CD8-positive, alpha-beta memory T cell (primary cell): ENCODE results near the gene ROPN1L. TPM values are rescaled to one million over a fixed set of nuclear protein-coding genes. Genes with fewer than 3 reads are reported as not detected.

Experiments
- CTCF ChIA-PET: fragments of 350-600 bp; sonication (Branson Sonifier 250); formaldehyde crosslinking; loops from one replicate; lab custom pipeline; 2021; ENCODE audit warnings: antibody characterized with exemption; lab: Charles Lee
- POLR2A ChIA-PET: fragments of 350-600 bp; sonication (Branson Sonifier 250); formaldehyde crosslinking; loops from one replicate; lab custom pipeline; 2021; ENCODE audit warnings: antibody characterized with exemption; lab: Charles Lee
- DNase-seq, 5 donors: peaks; one replicate each; pipeline versions ENCODE4 v3.0.0 to v3.0.0-alpha.2; 2020 to 2022; ENCODE audit warnings: mixed read lengths in 1 of 5
- H3K27ac ChIP-seq: one replicate; pipeline ENCODE4 v1.7.0; 2013; ENCODE audit warnings: low read depth, mild to moderate bottlenecking, low read length, moderate library complexity
- H3K27me3 ChIP-seq: 2 replicates; pipeline ENCODE4 v1.7.0; 2013; ENCODE audit warnings: low read length, mild to moderate bottlenecking; ENCODE audit not compliant: insufficient read depth, poor library complexity, severe bottlenecking
- H3K36me3 ChIP-seq: 2 replicates; pipeline ENCODE4 v1.7.0; 2013; ENCODE audit warnings: mild to moderate bottlenecking, low read length, moderate library complexity; ENCODE audit not compliant: insufficient read depth
- H3K4me1 ChIP-seq: 2 replicates; pipeline ENCODE4 v1.7.0; 2013; ENCODE audit warnings: mild to moderate bottlenecking, low read length, moderate library complexity; ENCODE audit not compliant: insufficient read depth
- H3K4me3 ChIP-seq: 2 replicates; pipeline ENCODE4 v1.7.0; 2013; ENCODE audit warnings: mild to moderate bottlenecking, low read length
- H3K9me3 ChIP-seq: 2 replicates; pipeline ENCODE4 v1.7.0; 2013; ENCODE audit warnings: mild to moderate bottlenecking, low read length
- H3K27ac Mint-ChIP-seq, 8 donors: one replicate each; pipeline ENCODE4 v1.8.0; 2020 to 2021; ENCODE audit warnings: mixed read lengths in 8 of 8, mild to moderate bottlenecking in 6 of 8, inconsistent platforms in 3 of 8, moderate library complexity in 3 of 8
- H3K27me3 Mint-ChIP-seq, 2 donors: one replicate each; pipeline ENCODE4 v1.8.0; 2020 to 2021; ENCODE audit warnings: mixed read lengths in 2 of 2, mild to moderate bottlenecking in 1 of 2, moderate library complexity in 1 of 2
- H3K36me3 Mint-ChIP-seq, 3 donors: one replicate each; pipeline ENCODE4 v1.8.0; 2020 to 2021; ENCODE audit warnings: mixed read lengths in 3 of 3, inconsistent platforms in 1 of 3, mild to moderate bottlenecking in 1 of 3
- H3K4me1 Mint-ChIP-seq, 3 donors: one replicate each; pipeline ENCODE4 v1.8.0; 2020 to 2021; ENCODE audit warnings: mixed read lengths in 3 of 3, inconsistent platforms in 1 of 3, mild to moderate bottlenecking in 1 of 3
- H3K4me3 Mint-ChIP-seq, 7 donors: one replicate each; pipeline ENCODE4 v1.8.0; 2020 to 2021; ENCODE audit warnings: mixed read lengths in 7 of 7, mild to moderate bottlenecking in 6 of 7, moderate library complexity in 4 of 7, inconsistent platforms in 2 of 7
- H3K9me3 Mint-ChIP-seq, 5 donors: one replicate each; pipeline ENCODE4 v1.8.0; 2020 to 2022; ENCODE audit warnings: mixed read lengths in 5 of 5, mild to moderate bottlenecking in 3 of 5, moderate library complexity in 2 of 5, inconsistent platforms in 1 of 5
- polyA plus RNA-seq: library from polyadenylated mRNA; unstranded; fragments of 300-500 nt; fragmentation: Illumina TruSeq; gene quantifications from one replicate; pipeline ENCODE4 v1.2.3, GENCODE V29; 2021
- total RNA-seq, 2 experiments: library from RNA; stranded (reverse); gene quantifications; one replicate each; pipeline ENCODE4 v1.2.3, GENCODE V29; 2021

Gene ROPN1L
- total and polyA plus RNA-seq, 3 experiments from 2014 or later, result 0.22 to 2.9 TPM; not detected in 1

DNA sequence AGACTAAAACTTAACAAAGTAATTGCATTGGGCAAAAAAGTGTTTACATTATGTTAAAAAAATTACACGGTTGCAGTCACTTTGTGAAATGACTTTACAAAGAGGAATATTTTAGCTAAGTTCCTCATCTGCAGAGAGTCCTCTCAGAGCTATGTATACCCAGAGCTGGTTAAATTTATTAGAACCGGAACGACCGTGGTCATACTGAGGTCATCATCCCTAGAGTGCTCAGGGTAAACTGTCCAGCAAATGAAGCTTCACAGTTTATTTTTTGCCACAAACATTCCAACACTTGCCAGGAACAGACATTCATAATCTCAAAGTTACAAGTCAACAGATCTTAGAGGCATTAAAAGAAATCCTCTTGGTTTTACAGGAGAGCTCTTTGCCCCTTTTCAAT, 897 bp downstream of the ROPN1L start:
- Histone ChIP-seq H3K36me3 (no peaks in the 10 kb centered on the region), H3K9me3 (no peaks in the 10 kb centered on the region), H3K27ac (no peak overlapping the region), H3K4me1 (peaks cover 55% of the 10 kb centered on the region), H3K4me3 (no peak overlapping the region), H3K27me3 (no peaks in the 10 kb centered on the region)
- no peak for DNase-seq
- H3K4me1 Mint-ChIP-seq, result peaks cover 42 to 65% (median 60%) of the 10 kb centered on the region in 3 donors
- H3K27ac Mint-ChIP-seq, result peak overlapping the region in 2 of 8 donors; percentile 31 to 43
- H3K9me3 Mint-ChIP-seq, result peaks cover 0 to 3% (median 0%) of the 10 kb centered on the region in 5 donors
- peak overlapping the region; percentile 59 to 88 (median 86) for H3K4me3 Mint-ChIP-seq
- ChIA-PET POLR2A (interaction anchor here (1.1 kb wide), 1 partner anchor 89 kb away, joined by 4 read pairs; the partner anchor contains the start of gene MARCHF6), CTCF (interaction anchor here (0.9 to 1.6 kb wide), 3 partner anchors 20 to 186 kb away, joined by 3 to 4 read pairs (median 4); no protein-coding TSS in a partner anchor)
- peaks cover 0 to 10% (median 5%) of the 10 kb centered on the region in 3 donors for H3K36me3 Mint-ChIP-seq
- H3K27me3 Mint-ChIP-seq, result no peaks in the 10 kb centered on the region

GRCh38 chr5:10445352-10445751, 3.7 kb downstream of the ROPN1L start:
- Mint-ChIP-seq H3K4me3 (peak overlapping the region; percentile 61 to 85 (median 74)), H3K4me1 (peaks cover 50 to 67% (median 57%) of the 10 kb centered on the region in 3 donors), H3K27ac (peak overlapping the region in 7 of 8 donors; percentile 1 to 66 (median 39)), H3K36me3 (peaks cover 0 to 10% (median 0%) of the 10 kb centered on the region in 3 donors), H3K27me3 (no peaks in the 10 kb centered on the region), H3K9me3 (peaks cover 0 to 3% (median 0%) of the 10 kb centered on the region in 5 donors)
- CTCF ChIA-PET, result interaction anchor here (2.5 kb wide), 1 partner anchor 182 kb away, joined by 7 read pairs; no protein-coding TSS in a partner anchor
- Histone ChIP-seq H3K4me3 (no peak overlapping the region), H3K36me3 (no peaks in the 10 kb centered on the region), H3K27me3 (no peaks in the 10 kb centered on the region), H3K27ac (no peak overlapping the region), H3K4me1 (peaks cover 55% of the 10 kb centered on the region), H3K9me3 (no peaks in the 10 kb centered on the region)
- POLR2A ChIA-PET, result no interaction called here
- peak in 2 of 5 donors; percentile 28 to 37 for DNase-seq

DNA sequence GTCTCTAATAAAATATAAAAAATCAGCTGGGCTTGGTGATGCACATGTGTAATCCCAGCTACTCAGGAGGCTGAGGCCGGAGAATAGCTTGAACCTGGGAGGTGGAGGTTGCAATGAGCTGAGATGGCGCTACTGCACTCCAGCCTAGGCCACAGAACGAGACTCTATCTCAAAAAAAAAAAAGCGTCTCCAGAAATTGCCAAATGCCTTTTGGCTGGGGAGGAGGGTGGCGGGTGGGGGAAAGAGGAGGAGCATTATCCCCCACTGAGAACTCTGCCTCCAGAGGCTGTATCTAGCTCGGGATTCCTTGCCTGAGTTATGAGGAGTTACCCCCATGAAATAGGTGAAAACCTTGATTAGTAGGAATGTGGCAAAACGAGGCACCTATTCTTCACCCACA, 4.8 kb downstream of the ROPN1L start:
- Mint-ChIP-seq H3K4me3 (peak overlapping the region in 4 of 7 donors; percentile 33 to 73 (median 54)), H3K4me1 (peaks cover 45 to 56% (median 46%) of the 10 kb centered on the region in 3 donors), H3K27ac (peak overlapping the region in 2 of 8 donors; percentile 25 to 50), H3K36me3 (peaks cover 0 to 10% (median 0%) of the 10 kb centered on the region in 3 donors), H3K9me3 (peaks cover 0 to 3% (median 0%) of the 10 kb centered on the region in 5 donors), H3K27me3 (no peaks in the 10 kb centered on the region)
- no peak overlapping the region for H3K27ac ChIP-seq
- no peaks in the 10 kb centered on the region for H3K27me3 ChIP-seq
- ChIA-PET CTCF (interaction anchor here (0.8 to 2.5 kb wide), 2 partner anchors 22 to 181 kb away, joined by 3 to 7 read pairs; no protein-coding TSS in a partner anchor), POLR2A (interaction anchor here (0.8 kb wide), 1 partner anchor 93 kb away, joined by 4 read pairs; the partner anchor contains the start of gene MARCHF6)
- no peaks in the 10 kb centered on the region for H3K9me3 ChIP-seq
- no peak overlapping the region for H3K4me3 ChIP-seq
- H3K36me3 ChIP-seq, result no peaks in the 10 kb centered on the region
- peaks cover 48% of the 10 kb centered on the region for H3K4me1 ChIP-seq
- no peak for DNase-seq

GRCh38 chr5:10447041-10447440, 5.4 kb downstream of the ROPN1L start:
- Mint-ChIP-seq H3K4me1 (peaks cover 44 to 56% (median 45%) of the 10 kb centered on the region in 3 donors), H3K9me3 (peaks cover 0 to 3% (median 0%) of the 10 kb centered on the region in 5 donors), H3K27ac (peak overlapping the region in 5 of 8 donors; percentile 3 to 54 (median 27)), H3K4me3 (peak overlapping the region in 3 of 7 donors; percentile 33 to 60 (median 49)), H3K27me3 (no peaks in the 10 kb centered on the region), H3K36me3 (peaks cover 0 to 10% (median 0%) of the 10 kb centered on the region in 3 donors)
- no peak overlapping the region for H3K4me3 ChIP-seq
- no peaks in the 10 kb centered on the region for H3K36me3 ChIP-seq
- ChIA-PET CTCF (interaction anchor here (2.5 kb wide), 1 partner anchor 181 kb away, joined by 7 read pairs; no protein-coding TSS in a partner anchor), POLR2A (interaction anchor here (0.8 kb wide), 1 partner anchor 94 kb away, joined by 4 read pairs; the partner anchor contains the start of gene MARCHF6)
- H3K4me1 ChIP-seq, result peaks cover 47% of the 10 kb centered on the region
- H3K27ac ChIP-seq, result no peak overlapping the region
- no peaks in the 10 kb centered on the region for H3K27me3 ChIP-seq
- no peak for DNase-seq
- no peaks in the 10 kb centered on the region for H3K9me3 ChIP-seq

- H3K4me3 ChIP-seq, result no peak overlapping the region
- H3K36me3 ChIP-seq, result no peaks in the 10 kb centered on the region
- ChIA-PET CTCF (no interaction called here), POLR2A (no interaction called here)
- Mint-ChIP-seq H3K9me3 (peaks cover 0 to 3% (median 0%) of the 10 kb centered on the region in 5 donors), H3K4me3 (no peak overlapping the region), H3K4me1 (peaks cover 30 to 48% (median 36%) of the 10 kb centered on the region in 3 donors), H3K36me3 (peaks cover 0 to 10% (median 0%) of the 10 kb centered on the region in 3 donors), H3K27me3 (no peaks in the 10 kb centered on the region), H3K27ac (peak overlapping the region in 3 of 8 donors; percentile 41 to 76 (median 57))
- H3K27ac ChIP-seq, result no peak overlapping the region
- no peaks in the 10 kb centered on the region for H3K9me3 ChIP-seq
- H3K27me3 ChIP-seq, result no peaks in the 10 kb centered on the region
- DNase-seq, result no peak
- peaks cover 35% of the 10 kb centered on the region for H3K4me1 ChIP-seq
These were observed 7.2 kb downstream of the ROPN1L start for GRCh38 chr5:10448754-10449360.

DNA sequence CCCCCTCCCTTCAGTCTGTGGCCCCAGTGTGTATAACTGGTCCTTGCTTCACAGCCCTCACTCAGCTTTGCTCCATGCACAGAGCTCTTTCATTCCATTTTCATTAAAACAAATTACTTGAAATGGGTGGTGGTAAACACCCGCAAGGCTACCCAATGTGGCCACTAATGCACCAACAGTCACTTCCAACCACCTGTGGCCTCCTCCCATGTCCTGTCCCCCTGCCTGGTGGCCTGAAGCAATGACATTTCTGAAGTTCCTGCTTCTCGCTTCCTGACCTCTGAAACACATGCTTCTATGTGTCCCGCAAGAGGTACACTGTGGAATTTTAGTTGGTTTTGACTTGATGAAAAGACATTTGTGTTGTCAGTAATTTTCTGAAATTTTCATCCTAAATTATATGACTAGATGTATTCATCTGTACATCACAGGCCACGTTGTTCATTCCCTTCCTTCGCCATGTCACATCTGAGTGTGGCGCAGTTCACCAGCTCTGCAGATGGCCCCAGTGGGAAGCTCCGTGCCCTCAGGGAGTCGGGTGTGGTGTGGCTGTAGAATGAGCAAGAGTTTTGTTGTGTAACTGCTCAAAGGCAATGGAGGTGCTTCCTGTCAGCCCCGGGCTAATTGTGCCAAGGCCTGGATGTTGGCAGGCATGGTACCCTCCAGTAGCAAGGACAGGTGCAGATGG, 9.6 kb downstream of the ROPN1L start:
- Histone ChIP-seq H3K4me1 (peaks cover 11% of the 10 kb centered on the region), H3K9me3 (no peaks in the 10 kb centered on the region), H3K4me3 (no peak overlapping the region), H3K27ac (no peak overlapping the region), H3K36me3 (no peaks in the 10 kb centered on the region), H3K27me3 (no peaks in the 10 kb centered on the region)
- no peak for DNase-seq
- Mint-ChIP-seq H3K9me3 (no peaks in the 10 kb centered on the region), H3K36me3 (peaks cover 0 to 6% (median 0%) of the 10 kb centered on the region in 3 donors), H3K27ac (peak overlapping the region in 1 of 8 donors; percentile 57), H3K27me3 (no peaks in the 10 kb centered on the region), H3K4me1 (peaks cover 15 to 32% (median 21%) of the 10 kb centered on the region in 3 donors), H3K4me3 (no peak overlapping the region)
- ChIA-PET CTCF (interaction anchor here (0.7 to 2.9 kb wide), 5 partner anchors 11 to 181 kb away, joined by 3 to 32 read pairs (median 4); no protein-coding TSS in a partner anchor), POLR2A (no interaction called here)

GRCh38 chr5:10452768-10453331, 11.2 kb downstream of the ROPN1L start:
- H3K4me1 Mint-ChIP-seq, result peaks cover 2 to 18% (median 12%) of the 10 kb centered on the region in 3 donors
- no peak overlapping the region for H3K4me3 Mint-ChIP-seq
- H3K27me3 Mint-ChIP-seq, result no peaks in the 10 kb centered on the region
- Histone ChIP-seq H3K27ac (no peak overlapping the region), H3K4me1 (no peaks in the 10 kb centered on the region), H3K27me3 (peaks cover 3% of the 10 kb centered on the region), H3K4me3 (no peak overlapping the region), H3K36me3 (no peaks in the 10 kb centered on the region), H3K9me3 (no peaks in the 10 kb centered on the region)
- POLR2A ChIA-PET, result no interaction called here
- no peaks in the 10 kb centered on the region for H3K9me3 Mint-ChIP-seq
- H3K27ac Mint-ChIP-seq, result no peak overlapping the region
- CTCF ChIA-PET, result interaction anchor here (1.2 to 2.9 kb wide), 3 partner anchors 13 to 174 kb away, joined by 3 to 32 read pairs (median 5); no protein-coding TSS in a partner anchor
- no peaks in the 10 kb centered on the region for H3K36me3 Mint-ChIP-seq
- peak in 2 of 5 donors; percentile 33 for DNase-seq
